NB4 (cell line): ENCODE results near the gene JCAD.

Experiments
- CTCF ChIP-seq: IDR thresholded peaks from one replicate; pipeline ENCODE4 v1.5.1; 2012; ENCODE audit warnings: low read depth, low read length
- MAX ChIP-seq: IDR thresholded peaks from 2 replicates; pipeline ENCODE4 v1.6.1; 2011; ENCODE audit warnings: low read depth, low read length
- MYC ChIP-seq: IDR thresholded peaks from 2 replicates; pipeline ENCODE4 v1.6.1; 2011; ENCODE audit warnings: low read depth, low read length
- POLR2A ChIP-seq: IDR thresholded peaks from 2 replicates; pipeline ENCODE4 v1.6.1; 2011; ENCODE audit warnings: mild to moderate bottlenecking; ENCODE audit not compliant: insufficient read length; ENCODE audit errors: extremely low read depth

GRCh38 chr10:30000802-30001571 is 58.4 kb downstream of the JCAD start:
- TF ChIP-seq CTCF (no peak), POLR2A (no peak), MYC (no peak), MAX (no peak)
